H9 (cell line): ENCODE results near the gene DDC. TPM values are rescaled to one million over a fixed set of nuclear protein-coding genes. Genes with fewer than 3 reads are reported as not detected.
"Not testable (repeated sequence)": the region's sequence is repeated elsewhere in the genome, so short reads cannot be mapped to it uniquely, and the experiment has no call there.

Experiments used
- DNase-seq: peaks from one replicate; pipeline ENCODE4 v3.0.0-alpha.2; 2017
- H2AFZ ChIP-seq: one replicate; pipeline ENCODE4 v1.6.1; 2013; ENCODE audit warnings: mild to moderate bottlenecking, low read length, control low read depth, moderate library complexity
- H2AK5ac ChIP-seq: 2 replicates; pipeline ENCODE4 v1.6.1; 2013; ENCODE audit warnings: low read length, control low read depth, mixed read lengths; ENCODE audit not compliant: insufficient read length
- H2BK120ac ChIP-seq: one replicate; pipeline ENCODE4 v1.6.1; 2013; ENCODE audit warnings: low read depth, mild to moderate bottlenecking, low read length, control low read depth, inconsistent platforms; ENCODE audit not compliant: poor library complexity, severe bottlenecking
- H2BK12ac ChIP-seq: 2 replicates; pipeline ENCODE4 v1.6.1; 2013; ENCODE audit warnings: low read length, control low read depth, mixed read lengths, low read depth; ENCODE audit not compliant: insufficient read length
- H2BK15ac ChIP-seq: 2 replicates; pipeline ENCODE4 v1.6.1; 2013; ENCODE audit warnings: low read depth, low read length, control low read depth
- H2BK20ac ChIP-seq: one replicate; pipeline ENCODE4 v1.6.1; 2013; ENCODE audit warnings: low read depth, mild to moderate bottlenecking, low read length, control low read depth, inconsistent platforms; ENCODE audit not compliant: poor library complexity, severe bottlenecking
- H2BK5ac ChIP-seq: 2 replicates; pipeline ENCODE4 v1.6.1; 2013; ENCODE audit warnings: low read length, control low read depth, mixed read lengths; ENCODE audit not compliant: insufficient read length
- H3K14ac ChIP-seq: 2 replicates; pipeline ENCODE4 v1.6.1; 2013; ENCODE audit warnings: low read length, control low read depth; ENCODE audit not compliant: insufficient read depth
- H3K18ac ChIP-seq: 2 replicates; pipeline ENCODE4 v1.6.1; 2013; ENCODE audit warnings: low read depth, mild to moderate bottlenecking, mixed read lengths, low read length, control low read depth; ENCODE audit not compliant: insufficient read length
- H3K23ac ChIP-seq: 2 replicates; pipeline ENCODE4 v1.6.1; 2013; ENCODE audit warnings: low read length, control low read depth, mixed read lengths, low read depth; ENCODE audit not compliant: insufficient read length
- H3K23me2 ChIP-seq: 2 replicates; pipeline ENCODE4 v1.6.1; 2013; ENCODE audit warnings: low read depth, mild to moderate bottlenecking, mixed read lengths, low read length, control low read depth; ENCODE audit not compliant: insufficient read length, poor library complexity, severe bottlenecking
- H3K27ac ChIP-seq: 2 replicates; pipeline ENCODE4 v1.5.1; 2013; ENCODE audit warnings: low read length, control low read depth, mixed read lengths, low read depth; ENCODE audit not compliant: insufficient read length
- H3K27me3 ChIP-seq: 2 replicates; pipeline ENCODE4 v1.6.1; 2013; ENCODE audit warnings: low read length, control low read depth, inconsistent platforms; ENCODE audit not compliant: insufficient read depth
- H3K4ac ChIP-seq: 2 replicates; pipeline ENCODE4 v1.6.1; 2013; ENCODE audit warnings: low read depth, mild to moderate bottlenecking, control low read depth, inconsistent platforms, low read length, moderate library complexity
- H3K4me1 ChIP-seq: 2 replicates; pipeline ENCODE4 v1.6.1; 2013; ENCODE audit warnings: low read length, control low read depth, inconsistent platforms; ENCODE audit not compliant: insufficient read depth
- H3K4me2 ChIP-seq: 2 replicates; pipeline ENCODE4 v1.6.1; 2013; ENCODE audit warnings: low read length, control low read depth, mixed read lengths; ENCODE audit not compliant: insufficient read length, insufficient read depth
- H3K56ac ChIP-seq: 2 replicates; pipeline ENCODE4 v1.6.1; 2013; ENCODE audit warnings: low read depth, mild to moderate bottlenecking, mixed read lengths, low read length, control low read depth; ENCODE audit not compliant: insufficient read length
- H3K79me1 ChIP-seq: 2 replicates; pipeline ENCODE4 v1.6.1; 2013; ENCODE audit warnings: low read depth, mild to moderate bottlenecking, moderate library complexity, low read length, control low read depth, inconsistent platforms; ENCODE audit not compliant: insufficient read depth, poor library complexity, severe bottlenecking
- H3K79me2 ChIP-seq: 2 replicates; pipeline ENCODE4 v1.6.1; 2013; ENCODE audit warnings: low read length, control low read depth, inconsistent platforms; ENCODE audit not compliant: insufficient read depth
- H3K9ac ChIP-seq: 2 replicates; pipeline ENCODE4 v1.6.1; 2013; ENCODE audit warnings: low read length, control low read depth, mixed read lengths; ENCODE audit not compliant: insufficient read length; ENCODE audit errors: extremely low read depth
- H3K9me3 ChIP-seq: one replicate; pipeline ENCODE4 v1.6.1; 2013; ENCODE audit warnings: low read depth, low read length, inconsistent platforms; ENCODE audit not compliant: control insufficient read depth
- H3T11ph ChIP-seq: one replicate; pipeline ENCODE4 v1.6.1; 2013; ENCODE audit warnings: mild to moderate bottlenecking, low read length, control low read depth, inconsistent platforms
- H4K20me1 ChIP-seq: one replicate; pipeline ENCODE4 v1.6.1; 2013; ENCODE audit not compliant: control insufficient read depth, insufficient read length, insufficient read depth
- H4K5ac ChIP-seq: 2 replicates; pipeline ENCODE4 v1.6.1; 2013; ENCODE audit warnings: low read depth, mild to moderate bottlenecking, mixed read lengths, low read length, control low read depth; ENCODE audit not compliant: insufficient read length
- H4K8ac ChIP-seq: replicated peaks from 2 replicates; pipeline ENCODE4 v1.6.1; 2013; ENCODE audit warnings: low read length, control low read depth, mixed read lengths, low read depth; ENCODE audit not compliant: insufficient read length
- H4K91ac ChIP-seq: 2 replicates; pipeline ENCODE4 v1.6.1; 2013; ENCODE audit warnings: low read depth, mild to moderate bottlenecking, moderate library complexity, mixed read lengths, low read length, control low read depth; ENCODE audit not compliant: insufficient read length
- H3K27ac Mint-ChIP-seq, 3 experiments: 2 replicates in 2 of 3; 3 replicates in 1 of 3; pipeline ENCODE4 v1.8.0; 2020 to 2021; ENCODE audit warnings: mixed read lengths in 3 of 3, mild to moderate bottlenecking in 1 of 3, moderate library complexity in 1 of 3
- H3K27me3 Mint-ChIP-seq: 2 replicates; pipeline ENCODE4 v1.8.0; 2021; ENCODE audit warnings: low read depth, mild to moderate bottlenecking, moderate library complexity, mixed read lengths
- H3K36me3 Mint-ChIP-seq, 3 experiments: 2 replicates in 2 of 3; 3 replicates in 1 of 3; pipeline ENCODE4 v1.8.0; 2020 to 2021; ENCODE audit warnings: low read depth in 3 of 3, mixed read lengths in 3 of 3; ENCODE audit not compliant: insufficient read depth in 1 of 3
- H3K4me1 Mint-ChIP-seq, 2 experiments: 2 replicates each; pipeline ENCODE4 v1.8.0; 2020; ENCODE audit warnings: mixed read lengths in 2 of 2
- H3K4me3 Mint-ChIP-seq, 2 experiments: 2 replicates in 1 of 2; 3 replicates in 1 of 2; pipeline ENCODE4 v1.8.0; 2020 to 2021; ENCODE audit warnings: mild to moderate bottlenecking in 2 of 2, mixed read lengths in 2 of 2, moderate library complexity in 1 of 2
- H3K9me3 Mint-ChIP-seq, 2 experiments: 2 replicates in 1 of 2; 3 replicates in 1 of 2; pipeline ENCODE4 v1.8.0; 2020; ENCODE audit warnings: mild to moderate bottlenecking in 2 of 2, mixed read lengths in 2 of 2, moderate library complexity in 1 of 2
- WGBS: extraction: QIAGEN DNeasy Blood & Tissue Kit; methylation state at CpG from one replicate; pipeline ENCODE4 v1.1.7; 2013; ENCODE audit warnings: missing lambda C conversion rate, low lambda C conversion rate, mixed read lengths; ENCODE audit not compliant: insufficient read length; ENCODE audit errors: extremely low coverage; 5-methylcytosine and 5-hydroxymethylcytosine counted together
- total RNA-seq: library from RNA; stranded (reverse); gene quantifications from 2 replicates; pipeline ENCODE4 v1.2.1, GENCODE V29; 2021
- TF ChIP-seq, protein P1 (sequence below): fragments of 200-600 bp; sonication (generic); conservative IDR thresholded peaks from 3 replicates; pipeline ENCODE4 v1.8.0; 2021; ENCODE audit warnings: antibody characterized with exemption, mild to moderate bottlenecking

DDC gene
- total RNA-seq, 1 experiment from 2014 or later, result not detected

DNA sequence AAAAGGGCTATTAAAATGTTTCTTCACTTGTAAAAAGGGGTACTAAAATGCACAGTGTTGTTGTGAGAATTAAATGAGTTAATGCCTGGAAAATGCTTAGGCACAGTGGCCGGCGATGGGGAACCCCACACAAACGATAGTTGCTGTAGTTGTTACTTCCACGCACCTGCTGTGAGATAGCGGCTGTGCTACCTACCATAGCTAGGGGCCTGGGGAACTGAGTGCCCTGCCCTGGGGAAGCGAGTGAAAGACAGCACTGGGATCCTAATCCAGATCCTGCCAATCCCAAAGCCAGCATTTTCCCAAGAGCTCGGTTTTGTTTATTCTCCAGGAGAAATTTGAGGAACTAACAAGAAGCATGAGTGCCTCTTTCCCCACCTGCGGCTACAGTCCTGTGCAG, 27.8 kb downstream of the DDC start:
- Mint-ChIP-seq H3K36me3 (peaks cover 0 to 3% (median 0%) of the 10 kb centered on the region in 3 experiments; a peak in 1 of 7 replicates), H3K27me3 (no peaks in the 10 kb centered on the region; the same call in 1 of the 2 replicates), H3K4me1 (peaks cover 6 to 8% of the 10 kb centered on the region in 2 experiments; a peak in 3 of 4 replicates), H3K4me3 (no peak overlapping the region), H3K27ac (no peak overlapping the region), H3K9me3 (peaks cover 0 to 2% of the 10 kb centered on the region in 2 experiments; a peak in 1 of 5 replicates)
- H3T11ph ChIP-seq, result no peak overlapping the region
- H2BK120ac ChIP-seq, result no peak overlapping the region
- no peak for DNase-seq
- no CpG with 5 or more reads among the region's 8 CpGs for WGBS
- TF ChIP-seq, protein P1, sequence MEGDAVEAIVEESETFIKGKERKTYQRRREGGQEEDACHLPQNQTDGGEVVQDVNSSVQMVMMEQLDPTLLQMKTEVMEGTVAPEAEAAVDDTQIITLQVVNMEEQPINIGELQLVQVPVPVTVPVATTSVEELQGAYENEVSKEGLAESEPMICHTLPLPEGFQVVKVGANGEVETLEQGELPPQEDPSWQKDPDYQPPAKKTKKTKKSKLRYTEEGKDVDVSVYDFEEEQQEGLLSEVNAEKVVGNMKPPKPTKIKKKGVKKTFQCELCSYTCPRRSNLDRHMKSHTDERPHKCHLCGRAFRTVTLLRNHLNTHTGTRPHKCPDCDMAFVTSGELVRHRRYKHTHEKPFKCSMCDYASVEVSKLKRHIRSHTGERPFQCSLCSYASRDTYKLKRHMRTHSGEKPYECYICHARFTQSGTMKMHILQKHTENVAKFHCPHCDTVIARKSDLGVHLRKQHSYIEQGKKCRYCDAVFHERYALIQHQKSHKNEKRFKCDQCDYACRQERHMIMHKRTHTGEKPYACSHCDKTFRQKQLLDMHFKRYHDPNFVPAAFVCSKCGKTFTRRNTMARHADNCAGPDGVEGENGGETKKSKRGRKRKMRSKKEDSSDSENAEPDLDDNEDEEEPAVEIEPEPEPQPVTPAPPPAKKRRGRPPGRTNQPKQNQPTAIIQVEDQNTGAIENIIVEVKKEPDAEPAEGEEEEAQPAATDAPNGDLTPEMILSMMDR, result no peak
- no peak overlapping the region for H3K9ac ChIP-seq
- no peaks in the 10 kb centered on the region for H4K20me1 ChIP-seq
- H2BK15ac ChIP-seq, result no peak overlapping the region
- no peaks in the 10 kb centered on the region for H3K23me2 ChIP-seq
- no peak overlapping the region for H3K18ac ChIP-seq
- no peaks in the 10 kb centered on the region for H3K9me3 ChIP-seq
- H2AFZ ChIP-seq, result no peak overlapping the region
- no peak overlapping the region for H2BK12ac ChIP-seq
- no peak overlapping the region for H3K56ac ChIP-seq
- no peaks in the 10 kb centered on the region for H3K4me1 ChIP-seq
- H4K8ac ChIP-seq, result no peak overlapping the region
- H3K27ac ChIP-seq, result no peak overlapping the region
- no peak overlapping the region for H4K5ac ChIP-seq
- no peaks in the 10 kb centered on the region for H3K27me3 ChIP-seq
- H3K79me1 ChIP-seq, result no peaks in the 10 kb centered on the region
- H4K91ac ChIP-seq, result no peak overlapping the region
- no peak overlapping the region for H3K14ac ChIP-seq
- no peak overlapping the region for H2AK5ac ChIP-seq
- no peaks in the 10 kb centered on the region for H3K79me2 ChIP-seq
- H2BK20ac ChIP-seq, result no peak overlapping the region
- H2BK5ac ChIP-seq, result no peak overlapping the region
- no peak overlapping the region for H3K4ac ChIP-seq
- no peak overlapping the region for H3K4me2 ChIP-seq
- no peak overlapping the region for H3K23ac ChIP-seq

DNA sequence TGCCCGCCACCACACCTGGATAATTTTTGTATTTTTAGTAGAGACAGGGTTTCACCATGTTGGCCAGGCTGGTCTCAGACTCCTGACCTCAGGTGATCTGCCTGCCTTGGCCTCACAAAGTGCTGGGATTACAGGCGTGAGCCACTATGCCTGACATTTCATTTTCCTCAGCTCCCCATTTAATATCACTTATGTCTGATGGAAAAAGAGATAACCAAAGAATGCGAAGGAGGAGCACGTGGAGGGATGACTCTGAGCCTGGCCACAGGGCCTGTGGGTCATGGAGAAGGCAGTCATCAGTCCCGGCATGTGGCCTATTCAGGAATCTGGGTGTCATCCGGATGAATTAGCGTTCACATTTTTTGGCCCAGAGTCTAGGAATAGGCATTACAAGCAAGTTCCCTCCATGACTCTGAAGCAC, 29.9 kb downstream of the DDC start:
- not testable (repeated sequence) for H3K27me3 Mint-ChIP-seq, H4K91ac ChIP-seq, H2BK15ac ChIP-seq, H2AK5ac ChIP-seq, H2BK5ac ChIP-seq, H3K4me1 ChIP-seq, H2BK12ac ChIP-seq, H3K9me3 Mint-ChIP-seq, H3K4ac ChIP-seq, H3K4me3 Mint-ChIP-seq, H3K27ac ChIP-seq, H3K27me3 ChIP-seq, H4K5ac ChIP-seq, H3K79me2 ChIP-seq, H2BK120ac ChIP-seq, H2AFZ ChIP-seq, DNase-seq, H3K27ac Mint-ChIP-seq, H3K23ac ChIP-seq, H3K18ac ChIP-seq, H4K20me1 ChIP-seq, H3K23me2 ChIP-seq, H4K8ac ChIP-seq, H3K36me3 Mint-ChIP-seq, H3K79me1 ChIP-seq, H3K14ac ChIP-seq, H2BK20ac ChIP-seq, H3K9ac ChIP-seq, H3K4me2 ChIP-seq, H3T11ph ChIP-seq, H3K56ac ChIP-seq, H3K9me3 ChIP-seq
- WGBS, result no CpG with 5 or more reads among the region's 7 CpGs
- peaks cover 15 to 23% of the 10 kb centered on the region in 2 experiments for H3K4me1 Mint-ChIP-seq
